Peyer's patch (tissue), 4 donors: Measurements from ENCODE around the gene RNF44. TPM values are rescaled to one million over a fixed set of nuclear protein-coding genes. Genes with fewer than 3 reads are reported as not detected.

ENCODE experiments used
- DNase-seq, 3 donors: peaks; one replicate each; pipeline ENCODE4 v3.0.0-alpha.2; 2017 to 2019
- H3K27ac ChIP-seq, 4 donors: fragments of 200-600 bp; sonication (generic); one replicate each; pipeline ENCODE4 v1.5.1; 2016 to 2019
- H3K27me3 ChIP-seq, 2 donors: fragments of 200-600 bp; sonication (generic); one replicate each; pipeline ENCODE4 v1.5.1; 2019
- H3K36me3 ChIP-seq, 3 donors: fragments of 200-600 bp; sonication (generic); one replicate each; pipeline ENCODE4 v1.5.1; 2016 to 2019
- H3K4me1 ChIP-seq, 4 donors: fragments of 200-600 bp; sonication (generic); one replicate each; pipeline ENCODE4 v1.5.1; 2016 to 2019
- H3K4me3 ChIP-seq, 4 donors: fragments of 200-600 bp; sonication (generic); 1 replicate in 3 of 4; 2 replicates in 1 of 4; pipeline ENCODE4 v1.5.1; 2016 to 2019; ENCODE audit warnings: mild to moderate bottlenecking in 1 of 4
- H3K9me3 ChIP-seq, 4 donors: fragments of 200-600 bp; sonication (generic); one replicate each; pipeline ENCODE4 v1.5.1; 2016 to 2019; ENCODE audit warnings: mild to moderate bottlenecking in 1 of 4
- CTCF ChIP-seq, 6 experiments: fragments of 450-650 bp in 4 of 6; fragments of 200-600 bp in 2 of 6; sonication (generic) in 1 of 6; IDR thresholded peaks; one replicate each; pipeline ENCODE4 v1.5.1; 2017 to 2019; ENCODE audit warnings: antibody characterized with exemption in 6 of 6, mild to moderate bottlenecking in 3 of 6, moderate library complexity in 1 of 6
- POLR2A ChIP-seq, 2 donors: fragments of 450-650 bp; IDR thresholded peaks; one replicate each; pipeline ENCODE4 v1.5.1; 2017; ENCODE audit warnings: antibody characterized with exemption in 2 of 2, mild to moderate bottlenecking in 2 of 2, moderate library complexity in 2 of 2
- total RNA-seq, 4 donors: library from RNA; depleted of rRNA; stranded (reverse); fragments of >200 nt; gene quantifications; one replicate each; pipeline ENCODE4 v1.1.0, GENCODE V29; 2016

The RNF44 gene
- total RNA-seq, 4 donors from 2014 or later, result 46.4 to 114 (median 65.3) TPM

DNA sequence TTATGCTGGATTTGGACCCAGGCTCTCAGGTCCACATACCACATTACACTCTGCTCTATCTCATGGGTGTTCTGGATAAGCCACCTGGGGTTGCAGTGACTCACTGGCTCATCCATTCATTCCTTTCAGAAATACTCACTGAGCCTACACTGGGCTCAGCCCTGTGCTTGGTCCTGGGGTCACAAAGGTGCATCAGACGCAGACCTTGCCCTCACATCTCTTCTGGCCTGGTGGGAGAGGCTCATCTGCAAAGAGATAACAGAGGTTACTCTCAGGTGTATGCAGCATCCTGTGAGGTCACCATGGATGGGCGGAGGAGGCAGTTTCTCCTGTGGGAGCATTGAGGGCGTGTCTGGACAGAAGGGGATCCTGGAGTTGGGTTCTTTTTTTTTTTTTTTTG is 24.1 kb upstream of the RNF44 start:
- Histone ChIP-seq H3K27me3 (no peaks in the 10 kb centered on the region), H3K4me1 (peaks cover 0 to 3% (median 0%) of the 10 kb centered on the region in 4 donors), H3K36me3 (peaks cover 0 to 5% (median 0%) of the 10 kb centered on the region in 3 donors), H3K4me3 (no peak overlapping the region), H3K9me3 (no peaks in the 10 kb centered on the region), H3K27ac (peak overlapping the region in 1 of 4 donors; percentile 72)
- TF ChIP-seq POLR2A (IDR thresholded peaks at IDR 0.05) (no peak), CTCF (IDR thresholded peaks at IDR 0.05) (no peak)
- DNase-seq, result peak in 2 of 3 donors; percentile 74 to 82

DNA sequence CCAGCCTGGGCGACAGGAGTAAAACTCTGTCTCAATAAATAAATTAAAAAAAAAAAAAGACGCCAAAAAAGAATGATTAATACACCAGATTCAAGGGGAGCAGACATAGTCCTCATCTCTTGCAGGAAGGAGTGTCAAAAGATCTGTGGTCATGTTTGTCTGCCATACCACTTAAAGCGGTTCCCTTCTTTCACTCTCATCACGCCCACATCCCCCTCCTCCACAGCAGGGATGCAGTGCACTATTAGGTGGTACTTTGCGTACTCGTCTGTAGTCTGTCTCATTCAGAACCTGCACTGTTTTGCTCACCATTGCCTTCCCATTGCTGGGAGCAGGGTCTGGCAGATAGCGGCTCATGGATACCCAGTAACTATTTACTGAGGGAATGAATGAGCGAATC is 23.2 kb upstream of the RNF44 start:
- Histone ChIP-seq H3K4me1 (peaks cover 0 to 3% (median 0%) of the 10 kb centered on the region in 4 donors), H3K4me3 (no peak overlapping the region), H3K27ac (peak overlapping the region in 2 of 4 donors; percentile 25 to 72), H3K27me3 (no peaks in the 10 kb centered on the region), H3K36me3 (peaks cover 0 to 5% (median 0%) of the 10 kb centered on the region in 3 donors), H3K9me3 (no peaks in the 10 kb centered on the region)
- no peak for TF ChIP-seq POLR2A (IDR thresholded peaks at IDR 0.05)
- TF ChIP-seq CTCF (IDR thresholded peaks at IDR 0.05), result no peak
- DNase-seq, result no peak

- TF ChIP-seq POLR2A (IDR thresholded peaks at IDR 0.05) (no peak), CTCF (IDR thresholded peaks at IDR 0.05) (peak in 2 of 6 experiments; percentile 24 to 25)
- H3K27me3 ChIP-seq, result no peaks in the 10 kb centered on the region
- no peak for DNase-seq
- peaks cover 0 to 3% (median 0%) of the 10 kb centered on the region in 4 donors for H3K4me1 ChIP-seq
- no peak overlapping the region for H3K27ac ChIP-seq
- H3K9me3 ChIP-seq, result no peaks in the 10 kb centered on the region
- H3K36me3 ChIP-seq, result peaks cover 0 to 3% (median 0%) of the 10 kb centered on the region in 3 donors
- no peak overlapping the region for H3K4me3 ChIP-seq
These were observed 22.5 kb upstream of the RNF44 start for GRCh38 chr5:176559683-176560082.

DNA sequence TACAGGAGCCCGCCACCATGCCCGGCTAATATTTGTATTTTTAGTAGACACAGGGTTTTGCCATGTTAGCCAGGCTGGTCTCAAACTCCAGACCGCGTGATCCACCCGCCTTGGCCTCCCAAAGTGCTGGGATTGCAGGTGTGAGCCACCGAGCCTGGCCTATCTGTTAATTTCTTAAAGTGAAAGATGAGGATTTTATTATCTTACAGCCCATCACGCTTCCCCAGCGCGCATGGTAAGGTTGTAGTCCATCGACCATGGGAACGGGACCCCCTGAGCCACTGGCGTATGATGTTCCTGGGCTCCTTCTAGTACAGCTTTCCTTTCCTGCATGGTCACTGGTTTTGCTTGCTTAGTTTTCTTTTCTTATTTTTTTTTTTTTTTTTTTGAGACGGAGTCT is 20.6 kb upstream of the RNF44 start:
- TF ChIP-seq CTCF (IDR thresholded peaks at IDR 0.05) (no peak), POLR2A (IDR thresholded peaks at IDR 0.05) (no peak)
- no peaks in the 10 kb centered on the region for H3K27me3 ChIP-seq

DNA sequence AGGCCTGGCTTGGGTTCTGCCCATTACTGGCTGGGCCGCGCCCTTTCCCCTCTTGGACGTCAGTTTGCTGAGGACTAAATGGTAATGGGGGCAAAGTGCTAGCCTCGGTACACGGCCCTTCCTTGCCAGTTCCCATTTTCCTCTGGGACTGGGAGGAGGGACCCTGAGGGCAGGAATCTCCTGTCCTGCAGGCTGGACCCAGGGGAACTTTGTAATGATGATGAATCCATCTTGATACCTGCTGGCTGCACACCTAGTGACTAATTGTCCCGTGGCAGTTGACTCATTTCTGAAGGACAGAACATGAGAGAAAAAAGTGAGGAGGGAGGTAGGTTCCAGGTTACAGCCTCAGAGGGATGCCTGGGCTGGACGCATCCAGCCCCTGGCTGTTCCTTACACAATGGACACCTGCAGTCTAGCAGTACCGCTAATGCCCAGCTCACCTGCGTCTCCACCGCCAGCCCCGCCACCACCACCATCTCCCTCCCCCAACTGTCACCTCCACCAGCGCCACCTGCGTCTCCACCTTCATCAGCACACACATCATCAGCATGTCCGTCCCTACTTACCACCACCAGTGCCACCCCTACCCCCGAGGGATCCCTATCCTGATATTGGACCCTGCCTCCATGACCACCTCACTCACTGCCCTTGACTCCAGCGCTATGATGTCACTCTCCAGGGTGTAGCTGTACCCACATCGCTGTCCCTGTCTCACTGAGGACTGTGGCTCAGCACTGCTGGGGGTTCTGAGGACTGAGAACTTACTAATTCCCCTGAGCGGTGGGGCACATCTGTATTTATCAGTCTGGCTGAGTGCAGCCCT is 16.3 kb upstream of the RNF44 start:
- H3K9me3 ChIP-seq, result no peaks in the 10 kb centered on the region
- H3K27me3 ChIP-seq, result no peaks in the 10 kb centered on the region
- peak in 2 of 3 donors; percentile 78 to 86 for DNase-seq
- no peak for TF ChIP-seq CTCF (IDR thresholded peaks at IDR 0.05)
- TF ChIP-seq POLR2A (IDR thresholded peaks at IDR 0.05), result peak in 1 of 2 donors; percentile 80
- no peaks in the 10 kb centered on the region for H3K36me3 ChIP-seq
- H3K4me1 ChIP-seq, result peaks cover 0 to 6% (median 3%) of the 10 kb centered on the region in 4 donors
- H3K27ac ChIP-seq, result peak overlapping the region in 3 of 4 donors; percentile 57 to 93 (median 76)
- H3K4me3 ChIP-seq, result peak overlapping the region in 2 of 4 donors; percentile 6 to 11

More for the DNA sequence above, 20.6 kb upstream of the RNF44 start:
- no peak overlapping the region for H3K4me3 ChIP-seq
- DNase-seq, result no peak
- no peaks in the 10 kb centered on the region for H3K36me3 ChIP-seq
- H3K4me1 ChIP-seq, result peaks cover 0 to 9% (median 0%) of the 10 kb centered on the region in 4 donors
- H3K9me3 ChIP-seq, result no peaks in the 10 kb centered on the region
- H3K27ac ChIP-seq, result no peak overlapping the region
